H1 (cell line): ENCODE measurements around the gene RASGRF1. TPM values are rescaled to one million over a fixed set of nuclear protein-coding genes. Genes with fewer than 3 reads are reported as not detected.

ENCODE experiments used
- CBX8 ChIP-seq: fragments of 300-800, 300-1000 bp; sonication (generic); IDR thresholded peaks from 2 replicates; pipeline ENCODE4 v1.7.1; 2016; ENCODE audit warnings: low read depth, low read length, borderline replicate concordance
- TCF12 ChIP-seq: IDR thresholded peaks from 2 replicates; pipeline ENCODE4 v1.6.1; 2011; ENCODE audit warnings: low read depth, mild to moderate bottlenecking, low read length
- polyA plus RNA-seq, 7 experiments: library from polyadenylated mRNA; depleted of rRNA in 3 of 7; stranded (reverse) in 5 of 7; unstranded in 2 of 7; fragments of >200 nt in 5 of 7; fragments of 200-250 nt in 2 of 7; gene quantifications; 1 replicate in 5 of 7; 2 replicates in 1 of 7; 4 replicates in 1 of 7; pipeline versions ENCODE4 v1.2.1 to v1.2.3, GENCODE V29; 2011 to 2013; ENCODE audit warnings: missing spikeins in 2 of 7, mixed read lengths in 2 of 7
- total RNA-seq: library from RNA; stranded (reverse); fragmentation: NEBNext Ultra II Directional; extraction: Animal tissue kit (Norgen Biotek cat#: 25700); gene quantifications from 2 replicates; pipeline ENCODE4 v1.2.1, GENCODE V29; 2021

RASGRF1 gene
- total and polyA plus RNA-seq, 2 of the 8 experiments (the other 6 are each of a cell fraction or from before 2014, with no cell fraction given) = 0.42 to 0.67 TPM

- no peak for TF ChIP-seq CBX8
- TF ChIP-seq TCF12 = no peak
Observed at GRCh38 chr15:78989701-78990240, 100.8 kb downstream of the RASGRF1 start (continued).
